GM21576 (cell line): ENCODE results near the gene THUMPD3.

Experiments
- ATAC-seq: cut with Tn5 transposase; IDR thresholded peaks from one replicate; pipeline ENCODE4 v1.9.1; 2021; ENCODE audit warnings: mild to moderate bottlenecking, moderate library complexity; ENCODE audit not compliant: unreplicated experiment

The THUMPD3 gene

GRCh38 chr3:9362731-9363530 lies at the start of gene THUMPD3:
Gene THUMPD3 (plus strand): TSS chr3:9363054. CDS start chr3:9365069, 2,015 bp downstream.
- peak; percentile 97 for ATAC-seq

GRCh38 chr3:9314796-9315195 lies 48.1 kb upstream of the THUMPD3 start:
- ATAC-seq: no peak

GRCh38 chr3:9316881-9317361 lies 45.9 kb upstream of the THUMPD3 start:
- ATAC-seq: no peak

- ATAC-seq: no peak
Observed at GRCh38 chr3:9322780-9323179, 40.1 kb upstream of the THUMPD3 start.

- no peak for ATAC-seq
Observed at GRCh38 chr3:9324944-9325343, 37.9 kb upstream of the THUMPD3 start.

- no peak for ATAC-seq
Observed at GRCh38 chr3:9327578-9327977, 35.3 kb upstream of the THUMPD3 start.

GRCh38 chr3:9330166-9330703 lies 32.6 kb upstream of the THUMPD3 start:
- ATAC-seq: no peak

GRCh38 chr3:9331171-9331570 lies 31.7 kb upstream of the THUMPD3 start:
- ATAC-seq: no peak

- ATAC-seq: no peak
Observed at GRCh38 chr3:9332250-9333030, 30.4 kb upstream of the THUMPD3 start.

- ATAC-seq: no peak
Observed at GRCh38 chr3:9339761-9340471, 22.9 kb upstream of the THUMPD3 start.

GRCh38 chr3:9340472-9340902 lies 22.4 kb upstream of the THUMPD3 start:
- no peak for ATAC-seq

- no peak for ATAC-seq
Observed at GRCh38 chr3:9342696-9343095, 20.2 kb upstream of the THUMPD3 start.

GRCh38 chr3:9343115-9343514 lies 19.7 kb upstream of the THUMPD3 start:
- ATAC-seq: no peak

GRCh38 chr3:9345041-9345440 lies 17.8 kb upstream of the THUMPD3 start:
- no peak for ATAC-seq

- ATAC-seq: no peak
Observed at GRCh38 chr3:9346141-9346540, 16.7 kb upstream of the THUMPD3 start.

- ATAC-seq: no peak
Observed at GRCh38 chr3:9347081-9347480, 15.8 kb upstream of the THUMPD3 start.

- ATAC-seq: no peak
Observed at GRCh38 chr3:9347887-9348286, 15.0 kb upstream of the THUMPD3 start.

- no peak for ATAC-seq
Observed at GRCh38 chr3:9349321-9350117, 13.3 kb upstream of the THUMPD3 start.

GRCh38 chr3:9351709-9352126 lies 11.1 kb upstream of the THUMPD3 start:
- no peak for ATAC-seq
